ENCODE data around the gene SYDE2.

The SYDE2 gene

GRCh38 chr1:85118751-85119150, 82.1 kb downstream of the SYDE2 start:
- H3K27me3 ChIP-seq (ENCODE audit: control insufficient read depth, low read length) = no peaks in the 10 kb centered on the region
- no peaks in the 10 kb centered on the region for H4K20me1 ChIP-seq (ENCODE audit: control insufficient read depth, insufficient read depth, low read depth, low read length)
- no peaks in the 10 kb centered on the region for H3F3A ChIP-seq (ENCODE audit: control insufficient read depth, insufficient read depth)
- TF ChIP-seq CTCF (IDR thresholded peaks at IDR 0.05; ENCODE audit: low read depth, low read length, poor library complexity, severe bottlenecking) (no peak), EZH2phosphoT487 (IDR thresholded peaks at IDR 0.05; ENCODE audit: borderline replicate concordance, low read length) (no peak)
- H3K79me2 ChIP-seq (ENCODE audit: control insufficient read depth, low read length) = no peaks in the 10 kb centered on the region
- H3K4me2 ChIP-seq (ENCODE audit: low read length) = no peak overlapping the region
- H3K9me2 ChIP-seq (replicated peaks; ENCODE audit: control insufficient read depth, low read length) = no peaks in the 10 kb centered on the region
- no peak overlapping the region for H3K4me3 ChIP-seq (ENCODE audit: low read length)
- H3K27ac ChIP-seq (ENCODE audit: low read depth, low read length) = no peak overlapping the region
- H3K9me3 ChIP-seq (ENCODE audit: control insufficient read depth, insufficient read depth, low read length) = no peaks in the 10 kb centered on the region
- no peaks in the 10 kb centered on the region for H3K4me1 ChIP-seq (ENCODE audit: control insufficient read depth, low read length)
- H3K36me3 ChIP-seq (ENCODE audit: control insufficient read depth, low read length) = no peaks in the 10 kb centered on the region

DNA sequence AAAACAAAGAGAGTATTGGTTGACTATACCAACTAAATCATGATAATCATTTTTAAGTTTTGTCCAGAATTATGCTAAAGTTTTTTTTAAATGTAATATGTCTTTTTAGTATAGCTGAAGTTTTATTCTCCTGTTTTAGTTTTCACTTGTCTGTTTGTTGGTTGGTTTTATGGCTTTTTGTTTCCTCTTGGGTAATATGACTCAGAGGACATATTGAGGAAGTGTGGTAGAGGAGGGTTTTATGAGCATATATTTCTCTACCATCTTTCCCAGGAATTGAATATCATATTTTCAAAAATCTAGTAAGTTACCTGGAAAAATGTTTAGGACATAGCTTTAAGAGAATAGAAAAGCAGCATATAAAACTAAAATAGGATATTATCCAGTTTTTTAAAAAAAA, 84.0 kb downstream of the SYDE2 start:
- Histone ChIP-seq H3K4me1 (ENCODE audit: control insufficient read depth, low read length) (no peaks in the 10 kb centered on the region), H3K9me3 (ENCODE audit: control insufficient read depth, insufficient read depth, low read length) (no peaks in the 10 kb centered on the region), H3K27me3 (ENCODE audit: control insufficient read depth, low read length) (no peaks in the 10 kb centered on the region), H3K27ac (ENCODE audit: low read depth, low read length) (no peak overlapping the region), H3F3A (ENCODE audit: control insufficient read depth, insufficient read depth) (no peaks in the 10 kb centered on the region), H4K20me1 (ENCODE audit: control insufficient read depth, insufficient read depth, low read depth, low read length) (no peaks in the 10 kb centered on the region), H3K9me2 (replicated peaks; ENCODE audit: control insufficient read depth, low read length) (no peaks in the 10 kb centered on the region), H3K4me2 (ENCODE audit: low read length) (no peak overlapping the region), H3K79me2 (ENCODE audit: control insufficient read depth, low read length) (no peaks in the 10 kb centered on the region), H3K4me3 (ENCODE audit: low read length) (no peak overlapping the region), H3K36me3 (ENCODE audit: control insufficient read depth, low read length) (no peaks in the 10 kb centered on the region)
- no peak for TF ChIP-seq CTCF (IDR thresholded peaks at IDR 0.05; ENCODE audit: low read depth, low read length, poor library complexity, severe bottlenecking)
- no peak for TF ChIP-seq EZH2phosphoT487 (IDR thresholded peaks at IDR 0.05; ENCODE audit: borderline replicate concordance, low read length)

- Histone ChIP-seq H3K79me2 (ENCODE audit: control insufficient read depth, low read length) (no peaks in the 10 kb centered on the region), H3K4me3 (ENCODE audit: low read length) (no peak overlapping the region), H3K27me3 (ENCODE audit: control insufficient read depth, low read length) (no peaks in the 10 kb centered on the region), H3K4me1 (ENCODE audit: control insufficient read depth, low read length) (no peaks in the 10 kb centered on the region), H3K9me2 (replicated peaks; ENCODE audit: control insufficient read depth, low read length) (no peaks in the 10 kb centered on the region), H4K20me1 (ENCODE audit: control insufficient read depth, insufficient read depth, low read depth, low read length) (no peaks in the 10 kb centered on the region), H3K27ac (ENCODE audit: low read depth, low read length) (no peak overlapping the region), H3K4me2 (ENCODE audit: low read length) (no peak overlapping the region), H3K9me3 (ENCODE audit: control insufficient read depth, insufficient read depth, low read length) (no peaks in the 10 kb centered on the region), H3F3A (ENCODE audit: control insufficient read depth, insufficient read depth) (no peaks in the 10 kb centered on the region), H3K36me3 (ENCODE audit: control insufficient read depth, low read length) (no peaks in the 10 kb centered on the region)
- TF ChIP-seq CTCF (IDR thresholded peaks at IDR 0.05; ENCODE audit: low read depth, low read length, poor library complexity, severe bottlenecking) (no peak), EZH2phosphoT487 (IDR thresholded peaks at IDR 0.05; ENCODE audit: borderline replicate concordance, low read length) (no peak)
Observed at GRCh38 chr1:85115933-85116332, 84.9 kb downstream of the SYDE2 start.

- no peak for TF ChIP-seq CTCF (IDR thresholded peaks at IDR 0.05; ENCODE audit: low read depth, low read length, poor library complexity, severe bottlenecking)
- TF ChIP-seq EZH2phosphoT487 (IDR thresholded peaks at IDR 0.05; ENCODE audit: borderline replicate concordance, low read length) = no peak
Observed at GRCh38 chr1:85111695-85112094, 89.1 kb downstream of the SYDE2 start.

More at GRCh38 chr1:85111695-85112094, 89.1 kb downstream of the SYDE2 start:
- Histone ChIP-seq H3K9me2 (replicated peaks; ENCODE audit: control insufficient read depth, low read length) (no peaks in the 10 kb centered on the region), H3K9me3 (ENCODE audit: control insufficient read depth, insufficient read depth, low read length) (no peaks in the 10 kb centered on the region), H3K36me3 (ENCODE audit: control insufficient read depth, low read length) (no peaks in the 10 kb centered on the region), H3F3A (ENCODE audit: control insufficient read depth, insufficient read depth) (no peaks in the 10 kb centered on the region), H3K4me1 (ENCODE audit: control insufficient read depth, low read length) (no peaks in the 10 kb centered on the region), H3K27ac (ENCODE audit: low read depth, low read length) (no peak overlapping the region), H3K4me2 (ENCODE audit: low read length) (no peak overlapping the region), H3K4me3 (ENCODE audit: low read length) (no peak overlapping the region), H3K79me2 (ENCODE audit: control insufficient read depth, low read length) (no peaks in the 10 kb centered on the region), H3K27me3 (ENCODE audit: control insufficient read depth, low read length) (peaks cover 4% of the 10 kb centered on the region), H4K20me1 (ENCODE audit: control insufficient read depth, insufficient read depth, low read depth, low read length) (no peaks in the 10 kb centered on the region)

Measured in DOHH2 (cell line).